HepG2 (cell line): Measurements from ENCODE around the gene FXR2. TPM values are rescaled to one million over a fixed set of nuclear protein-coding genes. Genes with fewer than 3 reads are reported as not detected.

Experiments used
- ATAC-seq: fragments of 200-7000 bp; cut with Tn5 transposase; 3 replicates; pipeline ENCODE4 v1.9.1; 2020; ENCODE audit warnings: mild to moderate bottlenecking, moderate library complexity
- BruUV-seq: library from RNA; stranded (reverse); fragments of 400-500 nt; replicated peaks from 2 replicates; lab custom pipeline; 2021; lab: Mats Ljungman, UMichigan
- CTCF ChIA-PET: fragments of 300-600 bp; formaldehyde crosslinking; extraction: SDS; loops from one replicate; lab custom pipeline; 2021; ENCODE audit warnings: low total read pairs, inconsistent platforms, low intra/inter-chr PET ratio; lab: Yijun Ruan, JAX
- POLR2A ChIA-PET: fragments of 350-600 bp; sonication (Branson Sonifier 250); formaldehyde crosslinking; loops from one replicate; lab custom pipeline; 2020; ENCODE audit warnings: antibody characterized with exemption, inconsistent platforms; lab: Yijun Ruan, JAX
- DNase-seq: peaks from one replicate; pipeline ENCODE4 v3.0.0-alpha.2; 2015; ENCODE audit warnings: low spot score
- FAIRE-seq: peaks from 3 replicates; lab custom pipeline; 2011; peaks lifted over from hg19 to GRCh38; lab: Jason Lieb, UNC
- H2AFZ ChIP-seq: one replicate; pipeline ENCODE4 v1.6.1; 2011; ENCODE audit warnings: low read length, inconsistent platforms
- H3K27ac ChIP-seq: fragments of 300-600 bp; 3 replicates; pipeline ENCODE4 v1.8.0; 2011; ENCODE audit warnings: mixed run types, mild to moderate bottlenecking, mixed read lengths, low read length, inconsistent platforms; ENCODE audit not compliant: insufficient read depth; ENCODE audit errors: extremely low read length
- H3K27me3 ChIP-seq, 2 experiments: fragments of 200-600 bp in 1 of 2; 2 replicates in 1 of 2; 3 replicates in 1 of 2; pipeline versions ENCODE4 v1.6.0 to v1.8.0; 2011; ENCODE audit warnings: low read length in 2 of 2, mild to moderate bottlenecking in 2 of 2, moderate library complexity in 2 of 2, inconsistent platforms in 1 of 2; ENCODE audit not compliant: insufficient read depth in 2 of 2, control insufficient read depth in 1 of 2
- H3K36me3 ChIP-seq, 2 experiments: fragments of 200-600 bp in 1 of 2; replicated peaks in 1 of 2; 2 replicates in 1 of 2; 3 replicates in 1 of 2; pipeline versions ENCODE4 v1.5.1 to v1.8.0; 2011; ENCODE audit warnings: low read length in 2 of 2, inconsistent platforms in 1 of 2; ENCODE audit not compliant: insufficient read depth in 2 of 2, control insufficient read depth in 1 of 2
- H3K4me1 ChIP-seq: 2 replicates; pipeline ENCODE4 v1.5.1; 2012; ENCODE audit warnings: low read length, inconsistent platforms; ENCODE audit not compliant: insufficient read depth
- H3K4me2 ChIP-seq: 2 replicates; pipeline ENCODE4 v1.6.0; 2011; ENCODE audit warnings: low read depth, low read length, inconsistent platforms
- H3K4me3 ChIP-seq, 3 experiments: fragments of 200-600 bp in 1 of 3; sonication (generic), shearing (Covaris generic) in 1 of 3; replicated peaks in 1 of 3; 2 replicates each; pipeline ENCODE4 v1.5.1; 2011 to 2016; ENCODE audit warnings: low read length in 3 of 3, inconsistent platforms in 2 of 3, low read depth in 2 of 3, mild to moderate bottlenecking in 2 of 3, control low read depth in 1 of 3, mixed read lengths in 1 of 3; ENCODE audit not compliant: insufficient read depth in 1 of 3
- H3K79me2 ChIP-seq: one replicate; pipeline ENCODE4 v1.6.1; 2011; ENCODE audit warnings: low read length, inconsistent platforms; ENCODE audit not compliant: insufficient read depth
- H3K9ac ChIP-seq: 2 replicates; pipeline ENCODE4 v1.6.0; 2011; ENCODE audit warnings: mild to moderate bottlenecking, low read depth, low read length, inconsistent platforms; ENCODE audit not compliant: insufficient read depth
- H3K9me3 ChIP-seq: 2 replicates; pipeline ENCODE4 v1.5.1; 2012; ENCODE audit warnings: mild to moderate bottlenecking, low read length
- H4K20me1 ChIP-seq: 2 replicates; pipeline ENCODE4 v1.6.0; 2011; ENCODE audit warnings: inconsistent platforms, mild to moderate bottlenecking, low read length, moderate library complexity; ENCODE audit not compliant: insufficient read depth
- EZH2 ChIP-seq: conservative IDR thresholded peaks from 2 replicates; pipeline ENCODE4 v1.6.1; 2012; ENCODE audit warnings: mild to moderate bottlenecking, low read depth, low read length, moderate library complexity
- MEIS2 ChIP-seq: sonication (generic); formaldehyde crosslinking; IDR thresholded peaks from 2 replicates; pipeline ENCODE4 v1.9.0; 2021; ENCODE audit warnings: mild to moderate bottlenecking, missing genetic modification reagents
- NFYB ChIP-seq: sonication (generic); formaldehyde crosslinking; IDR thresholded peaks from 2 replicates; pipeline ENCODE4 v1.4.0; 2020; ENCODE audit warnings: missing genetic modification reagents
- SP4 ChIP-seq: sonication (generic); formaldehyde crosslinking; IDR thresholded peaks from 2 replicates; pipeline ENCODE4 v1.8.1; 2023; ENCODE audit warnings: mild to moderate bottlenecking, missing genetic modification reagents
- TEAD3 ChIP-seq: optimal IDR thresholded peaks from 2 replicates; pipeline ENCODE3; 2016; ENCODE audit warnings: borderline replicate concordance
- ZBTB7A ChIP-seq: sonication (generic); formaldehyde crosslinking; IDR thresholded peaks from 2 replicates; pipeline ENCODE4 v1.8.0; 2022; ENCODE audit warnings: mild to moderate bottlenecking, missing genetic modification reagents
- ZC3H13 ChIP-seq: sonication (generic); formaldehyde crosslinking; IDR thresholded peaks from 2 replicates; pipeline ENCODE4 v1.8.1; 2023; ENCODE audit warnings: mild to moderate bottlenecking, missing genetic modification reagents, moderate library complexity
- WGBS: methylation state at CpG from one replicate; pipeline ENCODE4 v1.1.6; 2017; ENCODE audit warnings: low lambda C conversion rate; 5-methylcytosine and 5-hydroxymethylcytosine counted together
- in situ Hi-C: cut with HindIII; loops from 2 replicates; pipeline ENCODE4 v1.10.0; 2017; ENCODE audit warnings: low pct_unique_long_range_greater_than_20kb; ENCODE audit not compliant: extremely low pct_ligation_motif_present
- intact Hi-C: fragments of 100-400 bp; cut with micrococcal nuclease; formaldehyde crosslinking; loops from one replicate; pipeline ENCODE4 v1.10.0; 2022; ENCODE audit not compliant: unreplicated experiment
- polyA plus RNA-seq, 8 experiments: library from polyadenylated mRNA; depleted of rRNA in 3 of 8; stranded (reverse) in 7 of 8; unstranded in 1 of 8; fragments of >200 nt; fragmentation: Illumina TruSeq in 4 of 8; extraction: Trizol in 4 of 8; gene quantifications; 2 replicates each; pipeline versions ENCODE4 v1.2.1 to v1.2.3, GENCODE V29; 2011 to 2016; ENCODE audit warnings: low read depth in 4 of 8, missing spikeins in 1 of 8, mixed read lengths in 1 of 8; ENCODE audit not compliant: insufficient read depth in 1 of 8
- total RNA-seq, 5 experiments: library from RNA; depleted of rRNA; stranded (reverse); fragments of >200 nt; fragmentation: Illumina TruSeq; extraction: Trizol; gene quantifications; 2 replicates each; pipeline ENCODE4 v1.2.3, GENCODE V29; 2016; ENCODE audit warnings: low read depth in 1 of 5

The FXR2 gene
- total and polyA plus RNA-seq, 2 of the 13 experiments (the other 11 are each of a cell fraction or from before 2014, with no cell fraction given), result 20.9 to 24.4 TPM

- TF ChIP-seq MEIS2 (CRISPR knock-in tag) (no peak), ZBTB7A (CRISPR knock-in tag) (no peak), NFYB (no peak), SP4 (no peak)
These were observed 40.3 kb upstream of the FXR2 start (continued) for GRCh38 chr17:7654832-7655540.

GRCh38 chr17:7652388-7653356 is 38.0 kb upstream of the FXR2 start:
- Histone ChIP-seq H3K4me2 (no peak overlapping the region), H3K4me3 (no peak overlapping the region), H4K20me1 (no peaks in the 10 kb centered on the region), H3K79me2 (no peaks in the 10 kb centered on the region), H3K9me3 (no peaks in the 10 kb centered on the region), H3K4me1 (peaks cover 20% of the 10 kb centered on the region), H2AFZ (no peak overlapping the region), H3K27me3 (peaks cover 6 to 56% of the 10 kb centered on the region in 2 experiments), H3K9ac (no peak overlapping the region), H3K27ac (no peak overlapping the region), H3K36me3 (no peaks in the 10 kb centered on the region)
- TF ChIP-seq EZH2 (0 out of 2 replicates have a peak, but pooled peaks have one; percentile 42), ZC3H13 (CRISPR knock-in tag) (no peak), TEAD3 (no peak)
- in situ Hi-C loops, result no loop called here
- ATAC-seq (no peak), DNase-seq (no peak), FAIRE-seq (no peak)
- POLR2A ChIA-PET, result interaction anchor here (0.5 to 2.5 kb wide), 2 partner anchors 26 to 34 kb away, joined by 3 to 20 read pairs; partner anchors contain the start of gene TP53
- 45% methylated on average over 11 of the region's 12 CpGs for WGBS
- no TSS peak for BruUV-seq
- intact Hi-C loops, result no loop called here
- CTCF ChIA-PET, result no interaction called here
